Osteoblast (primary cell): ENCODE results near the gene SLC6A16. TPM values are rescaled to one million over a fixed set of nuclear protein-coding genes. Genes with fewer than 3 reads are reported as not detected.

Experiments
- DNase-seq: peaks from one replicate; pipeline ENCODE4 v3.0.0; 2011; ENCODE audit warnings: low spot score, mixed read lengths; ENCODE audit not compliant: insufficient read length; ENCODE audit errors: missing footprints
- H2AFZ ChIP-seq: 2 replicates; pipeline ENCODE4 v1.6.0; 2011; ENCODE audit warnings: mild to moderate bottlenecking, low read length
- H3K27ac ChIP-seq: 2 replicates; pipeline ENCODE4 v1.5.1; 2011; ENCODE audit warnings: mild to moderate bottlenecking, low read depth, low read length, moderate library complexity
- H3K27me3 ChIP-seq: 2 replicates; pipeline ENCODE4 v1.6.0; 2012; ENCODE audit warnings: mild to moderate bottlenecking, control low read depth, inconsistent platforms, low read length, moderate library complexity; ENCODE audit not compliant: insufficient read depth
- H3K36me3 ChIP-seq: 2 replicates; pipeline ENCODE4 v1.5.1; 2011; ENCODE audit warnings: mild to moderate bottlenecking, low read length, control low read depth, moderate library complexity; ENCODE audit not compliant: insufficient read depth
- H3K4me1 ChIP-seq: 2 replicates; pipeline ENCODE4 v1.5.1; 2011; ENCODE audit warnings: mild to moderate bottlenecking, low read length, control low read depth, moderate library complexity; ENCODE audit not compliant: insufficient read depth
- H3K4me2 ChIP-seq: 2 replicates; pipeline ENCODE4 v1.6.0; 2011; ENCODE audit warnings: mild to moderate bottlenecking, low read length; ENCODE audit not compliant: insufficient read depth
- H3K4me3 ChIP-seq: fragments of 200-600 bp; sonication (generic); 3 replicates; pipeline ENCODE4 v1.5.1; 2012; ENCODE audit warnings: mild to moderate bottlenecking, low read length, inconsistent platforms; ENCODE audit not compliant: insufficient read depth
- H3K79me2 ChIP-seq: 2 replicates; pipeline ENCODE4 v1.6.0; 2012; ENCODE audit warnings: mild to moderate bottlenecking, low read length, control low read depth, inconsistent platforms; ENCODE audit not compliant: insufficient read depth
- H3K9me3 ChIP-seq: 2 replicates; pipeline ENCODE4 v1.5.1; 2011; ENCODE audit warnings: low read depth, low read length, control low read depth
- H4K20me1 ChIP-seq: 2 replicates; pipeline ENCODE4 v1.6.0; 2012; ENCODE audit warnings: mild to moderate bottlenecking, low read length, control low read depth; ENCODE audit not compliant: insufficient read depth
- total RNA-seq: library from RNA; depleted of rRNA; stranded (reverse); fragments of >200 nt; gene quantifications from 2 replicates; pipeline ENCODE4 v1.2.3, GENCODE V29; 2012
- TF ChIP-seq, protein P1 (sequence below): IDR thresholded peaks from 2 replicates; pipeline ENCODE4 v1.5.1; 2011; ENCODE audit warnings: mild to moderate bottlenecking, low read depth, low read length, moderate library complexity; ENCODE audit errors: extremely low read depth

SLC6A16 gene
- total RNA-seq, 1 donor = 0.72 TPM

DNA sequence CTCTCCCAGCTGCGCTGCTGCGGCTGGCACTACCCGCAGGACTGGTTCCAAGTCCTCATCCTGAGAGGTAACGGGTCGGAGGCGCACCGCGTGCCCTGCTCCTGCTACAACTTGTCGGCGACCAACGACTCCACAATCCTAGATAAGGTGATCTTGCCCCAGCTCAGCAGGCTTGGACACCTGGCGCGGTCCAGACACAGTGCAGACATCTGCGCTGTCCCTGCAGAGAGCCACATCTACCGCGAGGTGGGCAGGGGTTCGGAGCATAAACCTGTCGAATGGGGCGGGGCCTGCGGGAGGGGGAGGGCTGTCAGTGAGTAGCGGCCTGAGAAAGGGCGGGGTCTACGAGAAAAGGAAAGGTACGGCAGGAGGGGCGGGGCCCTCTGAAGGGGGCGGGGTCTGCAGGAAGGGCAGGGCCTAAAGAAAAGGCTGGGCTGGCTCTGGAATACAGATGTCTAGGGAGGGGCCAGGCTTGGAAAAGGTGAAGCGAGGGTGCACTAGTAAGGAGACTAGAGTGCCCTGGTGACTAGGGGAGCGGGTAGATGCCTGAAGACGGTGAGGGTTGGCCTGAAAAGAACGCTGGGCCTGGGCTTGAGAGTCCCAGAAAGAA lies 13.8 kb upstream of the SLC6A16 start:
- H4K20me1 ChIP-seq = no peaks in the 10 kb centered on the region
- peak overlapping the region; percentile 70 for H3K4me2 ChIP-seq
- peak overlapping the region; percentile 57 for H3K4me3 ChIP-seq
- TF ChIP-seq, protein P1, sequence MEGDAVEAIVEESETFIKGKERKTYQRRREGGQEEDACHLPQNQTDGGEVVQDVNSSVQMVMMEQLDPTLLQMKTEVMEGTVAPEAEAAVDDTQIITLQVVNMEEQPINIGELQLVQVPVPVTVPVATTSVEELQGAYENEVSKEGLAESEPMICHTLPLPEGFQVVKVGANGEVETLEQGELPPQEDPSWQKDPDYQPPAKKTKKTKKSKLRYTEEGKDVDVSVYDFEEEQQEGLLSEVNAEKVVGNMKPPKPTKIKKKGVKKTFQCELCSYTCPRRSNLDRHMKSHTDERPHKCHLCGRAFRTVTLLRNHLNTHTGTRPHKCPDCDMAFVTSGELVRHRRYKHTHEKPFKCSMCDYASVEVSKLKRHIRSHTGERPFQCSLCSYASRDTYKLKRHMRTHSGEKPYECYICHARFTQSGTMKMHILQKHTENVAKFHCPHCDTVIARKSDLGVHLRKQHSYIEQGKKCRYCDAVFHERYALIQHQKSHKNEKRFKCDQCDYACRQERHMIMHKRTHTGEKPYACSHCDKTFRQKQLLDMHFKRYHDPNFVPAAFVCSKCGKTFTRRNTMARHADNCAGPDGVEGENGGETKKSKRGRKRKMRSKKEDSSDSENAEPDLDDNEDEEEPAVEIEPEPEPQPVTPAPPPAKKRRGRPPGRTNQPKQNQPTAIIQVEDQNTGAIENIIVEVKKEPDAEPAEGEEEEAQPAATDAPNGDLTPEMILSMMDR = no peak
- H3K36me3 ChIP-seq = peaks cover 11% of the 10 kb centered on the region
- H3K9me3 ChIP-seq = no peaks in the 10 kb centered on the region
- H2AFZ ChIP-seq = no peak overlapping the region
- no peaks in the 10 kb centered on the region for H3K27me3 ChIP-seq
- no peak overlapping the region for H3K27ac ChIP-seq
- H3K4me1 ChIP-seq = peaks cover 8% of the 10 kb centered on the region
- H3K79me2 ChIP-seq = no peaks in the 10 kb centered on the region
- peak; percentile 85 for DNase-seq

DNA sequence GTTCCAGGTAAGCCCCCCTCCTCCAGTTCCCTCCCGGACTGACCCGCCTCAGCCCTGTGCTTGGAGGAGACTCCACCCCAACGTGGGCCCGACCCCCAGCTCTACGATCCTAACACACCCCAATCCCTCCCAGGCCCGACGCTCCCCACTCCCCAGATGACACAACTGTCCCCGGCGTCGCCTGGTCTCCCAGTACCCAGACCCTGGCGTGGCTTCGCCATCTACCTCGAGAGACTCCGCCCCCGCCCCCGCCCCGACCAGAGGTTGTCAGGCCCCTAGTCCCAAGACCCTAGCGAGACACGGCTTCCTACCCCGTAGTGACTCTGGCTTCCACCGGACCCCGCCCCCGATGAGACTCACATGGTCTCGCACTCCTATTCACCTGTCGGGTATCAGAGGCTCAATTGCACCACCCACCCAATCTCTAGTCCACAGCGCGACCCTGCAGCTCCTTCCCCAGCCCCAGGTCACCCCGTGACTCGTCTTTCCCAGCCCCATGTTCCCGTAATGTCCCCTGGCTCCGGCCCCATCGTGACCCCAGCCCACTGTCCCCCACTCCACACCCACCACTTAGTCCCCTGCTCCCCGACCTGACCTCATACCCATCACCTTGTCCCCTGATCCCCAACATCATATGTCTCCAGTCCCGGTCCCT lies 13.2 kb upstream of the SLC6A16 start:
- H3K79me2 ChIP-seq = no peaks in the 10 kb centered on the region
- TF ChIP-seq, protein P1 = no peak
- DNase-seq = no peak
- H4K20me1 ChIP-seq = no peaks in the 10 kb centered on the region
- H3K27ac ChIP-seq = no peak overlapping the region
- no peaks in the 10 kb centered on the region for H3K27me3 ChIP-seq
- peaks cover 8% of the 10 kb centered on the region for H3K4me1 ChIP-seq
- H3K4me2 ChIP-seq = no peak overlapping the region
- peaks cover 10% of the 10 kb centered on the region for H3K36me3 ChIP-seq
- H3K9me3 ChIP-seq = no peaks in the 10 kb centered on the region
- no peak overlapping the region for H2AFZ ChIP-seq
- no peak overlapping the region for H3K4me3 ChIP-seq

DNA sequence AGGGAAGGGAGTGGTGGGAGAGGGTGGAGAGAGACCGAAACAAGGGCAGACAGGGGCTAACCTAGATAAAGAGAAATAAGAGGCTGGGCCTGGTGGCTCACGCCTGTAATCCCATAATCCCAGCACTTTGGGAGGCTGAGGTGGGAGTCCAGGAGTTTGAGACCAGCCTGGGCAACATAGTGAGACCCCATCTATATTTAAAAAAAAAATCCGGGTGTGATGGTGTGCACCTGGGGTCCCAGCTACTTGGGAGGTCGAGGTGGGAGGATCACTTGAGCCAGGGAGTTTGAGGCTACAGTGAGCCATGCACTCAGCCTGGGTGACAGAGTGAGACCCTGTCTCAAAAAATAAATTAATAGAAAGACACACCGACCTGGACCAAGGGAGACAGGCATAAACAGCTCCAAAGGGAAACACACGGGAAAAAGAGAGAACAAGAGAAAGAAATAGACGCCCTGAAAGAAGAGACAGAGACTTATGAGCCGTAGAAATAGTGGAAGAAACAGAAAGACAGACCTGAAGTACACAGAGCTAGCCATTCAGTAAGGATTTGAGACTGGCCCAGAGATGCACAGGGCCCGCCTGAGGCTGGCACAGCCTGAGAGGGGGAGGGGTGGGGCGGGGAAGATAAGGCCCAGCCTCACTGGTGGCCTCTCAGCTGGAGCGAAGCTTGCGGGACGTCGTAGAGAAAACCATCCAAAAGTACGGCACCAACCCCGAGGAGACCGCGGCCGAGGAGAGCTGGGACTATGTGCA lies 12.5 kb upstream of the SLC6A16 start:
- no peak overlapping the region for H3K4me3 ChIP-seq
- H3K36me3 ChIP-seq = peaks cover 5% of the 10 kb centered on the region
- no peaks in the 10 kb centered on the region for H3K79me2 ChIP-seq
- TF ChIP-seq, protein P1 = no peak
- peaks cover 8% of the 10 kb centered on the region for H3K4me1 ChIP-seq
- H2AFZ ChIP-seq = no peak overlapping the region
- no peak for DNase-seq
- no peak overlapping the region for H3K4me2 ChIP-seq
- H3K27ac ChIP-seq = no peak overlapping the region
- no peaks in the 10 kb centered on the region for H4K20me1 ChIP-seq
- H3K9me3 ChIP-seq = no peaks in the 10 kb centered on the region
- no peaks in the 10 kb centered on the region for H3K27me3 ChIP-seq
